ENCODE results near the gene TTLL11.

DNA sequence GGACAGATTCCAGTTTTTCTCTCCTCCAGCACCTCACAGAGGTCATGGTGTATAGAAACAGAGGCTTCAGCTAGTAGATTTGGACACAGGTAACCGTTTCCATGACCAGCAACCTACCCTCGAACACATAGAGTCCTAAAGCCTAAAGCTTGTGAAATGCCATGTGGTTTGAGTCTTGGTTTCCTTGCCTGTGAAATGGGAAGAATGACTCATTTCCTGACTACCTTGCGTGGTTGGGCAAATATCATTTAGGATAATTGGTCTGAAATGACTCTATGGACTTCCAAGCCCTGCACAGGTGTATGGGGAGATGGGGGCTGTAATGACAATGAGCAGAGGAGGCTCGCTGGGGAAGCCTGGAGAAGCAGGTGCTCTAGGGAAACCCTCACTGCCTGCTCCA, 134.6 kb downstream of the TTLL11 start:
- TF ChIP-seq GATA3 (IDR thresholded peaks at IDR 0.05; ENCODE audit: low read depth, low read length) (no peak), GATA2 (IDR thresholded peaks at IDR 0.05; ENCODE audit: low read depth, low read length) (no peak)

Data from SH-SY5Y (cell line).